Measurements from ENCODE around the gene FNDC4. TPM values are rescaled to one million over a fixed set of nuclear protein-coding genes. Genes with fewer than 3 reads are reported as not detected.

FNDC4 gene
- total RNA-seq, 2 experiments from 2014 or later, result not detected

DNA sequence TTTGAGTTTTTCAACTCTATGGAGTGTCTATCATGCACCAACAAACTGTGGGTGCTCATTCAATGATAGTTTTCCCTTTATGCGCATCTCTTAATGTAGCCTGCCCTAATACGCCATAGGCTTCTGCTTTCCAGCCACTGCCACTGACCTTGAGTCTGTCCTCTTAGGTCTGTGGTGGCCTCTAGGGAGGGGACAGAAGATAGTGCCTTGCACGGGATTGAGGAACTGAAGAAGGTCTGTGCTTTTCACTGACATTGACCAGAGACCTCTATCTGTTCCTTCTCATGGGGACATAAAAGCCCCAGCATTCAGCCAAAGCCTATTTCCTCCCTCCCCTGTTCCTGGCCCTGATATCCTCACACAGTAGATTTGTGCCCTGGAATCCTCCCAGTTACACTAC is 4.0 kb upstream of the FNDC4 start:
- peaks cover 49% of the 10 kb centered on the region for H3K27me3 Mint-ChIP-seq
- H3K4me1 Mint-ChIP-seq (ENCODE audit: low read depth), result peaks cover 9% of the 10 kb centered on the region
- H3K36me3 Mint-ChIP-seq (ENCODE audit: low read depth), result no peaks in the 10 kb centered on the region
- H3K9me3 Mint-ChIP-seq, result no peaks in the 10 kb centered on the region
- Histone ChIP-seq H3K27ac (ENCODE audit: low read depth in 1 of 2, low read length in 2 of 2) (no peak overlapping the region), H3K9me3 (ENCODE audit: control insufficient read depth in 1 of 2, insufficient read depth in 1 of 2, low read length in 2 of 2) (no peaks in the 10 kb centered on the region), H3K27me3 (ENCODE audit: control insufficient read depth in 1 of 2, insufficient read depth in 2 of 2, low read length in 2 of 2) (peaks cover 33 to 47% of the 10 kb centered on the region in 2 experiments), H3K4me1 (ENCODE audit: insufficient read depth, low read length) (peaks cover 12% of the 10 kb centered on the region), H3K36me3 (ENCODE audit: insufficient read depth, low read length) (no peaks in the 10 kb centered on the region), H3K4me3 (ENCODE audit: low read length) (no peak overlapping the region)
- CTCF ChIA-PET, result no interaction called here
- ATAC-seq (ENCODE audit: poor library complexity), result no peak
- no peak overlapping the region for H3K27ac Mint-ChIP-seq
- DNase-seq, result no peak
- POLR2A ChIA-PET, result no interaction called here
- no peak overlapping the region for H3K4me3 Mint-ChIP-seq
- intact Hi-C loops (cut with DNase I, micrococcal nuclease), result no loop called here
- TF ChIP-seq, protein P1, sequence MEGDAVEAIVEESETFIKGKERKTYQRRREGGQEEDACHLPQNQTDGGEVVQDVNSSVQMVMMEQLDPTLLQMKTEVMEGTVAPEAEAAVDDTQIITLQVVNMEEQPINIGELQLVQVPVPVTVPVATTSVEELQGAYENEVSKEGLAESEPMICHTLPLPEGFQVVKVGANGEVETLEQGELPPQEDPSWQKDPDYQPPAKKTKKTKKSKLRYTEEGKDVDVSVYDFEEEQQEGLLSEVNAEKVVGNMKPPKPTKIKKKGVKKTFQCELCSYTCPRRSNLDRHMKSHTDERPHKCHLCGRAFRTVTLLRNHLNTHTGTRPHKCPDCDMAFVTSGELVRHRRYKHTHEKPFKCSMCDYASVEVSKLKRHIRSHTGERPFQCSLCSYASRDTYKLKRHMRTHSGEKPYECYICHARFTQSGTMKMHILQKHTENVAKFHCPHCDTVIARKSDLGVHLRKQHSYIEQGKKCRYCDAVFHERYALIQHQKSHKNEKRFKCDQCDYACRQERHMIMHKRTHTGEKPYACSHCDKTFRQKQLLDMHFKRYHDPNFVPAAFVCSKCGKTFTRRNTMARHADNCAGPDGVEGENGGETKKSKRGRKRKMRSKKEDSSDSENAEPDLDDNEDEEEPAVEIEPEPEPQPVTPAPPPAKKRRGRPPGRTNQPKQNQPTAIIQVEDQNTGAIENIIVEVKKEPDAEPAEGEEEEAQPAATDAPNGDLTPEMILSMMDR (IDR thresholded peaks at IDR 0.05), result no peak

DNA sequence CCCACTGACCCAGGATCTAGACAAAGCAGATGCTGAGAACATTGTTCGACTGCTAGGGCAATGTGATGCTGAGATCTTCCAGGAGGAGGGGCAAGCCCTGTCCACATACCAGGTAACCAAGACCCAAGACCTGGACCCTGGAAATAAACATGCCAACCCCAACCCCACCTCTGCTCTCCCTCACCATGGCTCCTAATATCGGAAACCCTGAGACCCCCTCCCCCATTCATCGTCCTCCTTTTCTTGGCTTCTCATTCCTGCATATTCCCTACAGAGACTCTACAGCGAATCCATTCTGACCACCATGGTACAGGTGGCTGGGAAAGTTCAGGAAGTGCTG is 2.3 kb upstream of the FNDC4 start:
- no peaks in the 10 kb centered on the region for H3K9me3 Mint-ChIP-seq
- H3K27me3 ChIP-seq (ENCODE audit: control insufficient read depth in 1 of 2, insufficient read depth in 2 of 2, low read length in 2 of 2), result peaks cover 38 to 53% of the 10 kb centered on the region in 2 experiments
- H3K27ac ChIP-seq (ENCODE audit: low read depth in 1 of 2, low read length in 2 of 2), result no peak overlapping the region
- no peak overlapping the region for H3K4me3 ChIP-seq (ENCODE audit: low read length)
- H3K4me3 Mint-ChIP-seq, result no peak overlapping the region
- DNase-seq (no peak), ATAC-seq (ENCODE audit: poor library complexity) (no peak)
- no peak overlapping the region for H3K27ac Mint-ChIP-seq
- H3K4me1 Mint-ChIP-seq (ENCODE audit: low read depth), result peaks cover 13% of the 10 kb centered on the region
- TF ChIP-seq, protein P1 (IDR thresholded peaks at IDR 0.05), result no peak
- intact Hi-C loops (cut with DNase I, micrococcal nuclease), result no loop called here
- peaks cover 12% of the 10 kb centered on the region for H3K4me1 ChIP-seq (ENCODE audit: insufficient read depth, low read length)
- H3K27me3 Mint-ChIP-seq, result peaks cover 56% of the 10 kb centered on the region
- H3K36me3 ChIP-seq (ENCODE audit: insufficient read depth, low read length), result no peaks in the 10 kb centered on the region
- H3K9me3 ChIP-seq (ENCODE audit: control insufficient read depth in 1 of 2, insufficient read depth in 1 of 2, low read length in 2 of 2), result no peaks in the 10 kb centered on the region
- ChIA-PET POLR2A (no interaction called here), CTCF (no interaction called here)
- H3K36me3 Mint-ChIP-seq (ENCODE audit: low read depth), result no peaks in the 10 kb centered on the region

DNA sequence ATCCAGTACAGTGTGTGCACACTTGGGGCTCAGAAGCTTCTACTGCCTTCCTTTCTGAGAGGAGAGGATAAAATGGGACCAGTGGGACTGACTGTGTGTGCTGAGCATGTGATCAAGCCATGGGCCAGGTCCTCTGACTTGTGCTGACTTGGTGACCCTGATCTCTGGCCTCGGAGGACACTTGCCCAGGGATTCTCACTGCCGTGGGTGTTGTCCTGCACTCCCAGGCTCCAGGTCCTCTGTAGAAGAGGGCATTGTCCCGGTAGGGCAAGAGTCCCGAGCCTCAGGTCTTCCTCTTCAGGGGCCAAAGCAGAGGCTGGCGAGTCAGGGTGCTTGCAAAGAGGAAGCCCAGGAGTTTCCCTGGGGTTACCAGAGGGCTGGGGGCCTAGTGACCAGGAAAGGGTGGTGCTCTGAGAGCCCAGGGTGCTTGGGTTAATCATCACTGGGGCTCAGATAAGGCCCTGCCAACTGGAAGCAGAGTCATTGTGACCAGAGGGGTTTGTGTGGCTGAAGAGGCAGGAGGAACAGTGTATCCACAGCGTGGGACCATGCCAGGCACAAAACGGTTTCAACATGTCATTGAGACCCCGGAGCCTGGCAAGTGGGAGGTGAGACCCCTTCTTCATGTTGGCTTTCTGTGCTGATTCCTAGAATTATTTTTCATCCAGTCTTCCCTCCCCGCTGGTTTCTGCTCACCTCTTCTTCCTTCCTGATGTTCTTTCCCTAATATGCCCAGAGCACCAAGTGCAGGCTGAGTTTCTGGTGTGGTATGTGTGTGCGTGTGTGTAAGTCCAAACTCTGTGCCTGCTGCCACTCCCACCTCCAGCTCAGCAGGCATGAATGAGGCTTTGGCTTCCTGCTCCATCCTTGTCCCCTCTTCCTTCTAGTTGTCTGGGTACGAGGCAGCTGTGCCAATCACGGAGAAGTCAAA is 1.6 kb upstream of the FNDC4 start, which contains the start of gene GCKR:
TSS of gene GCKR (plus strand) at position 483 of the 931 bp plus-strand sequence. CDS start at position 549, 66 bp downstream.
- peaks cover 38 to 53% of the 10 kb centered on the region in 2 experiments for H3K27me3 ChIP-seq (ENCODE audit: control insufficient read depth in 1 of 2, insufficient read depth in 2 of 2, low read length in 2 of 2)
- ATAC-seq (ENCODE audit: poor library complexity), result no peak
- H3K9me3 Mint-ChIP-seq, result no peaks in the 10 kb centered on the region
- no peaks in the 10 kb centered on the region for H3K36me3 ChIP-seq (ENCODE audit: insufficient read depth, low read length)
- TF ChIP-seq, protein P1 (IDR thresholded peaks at IDR 0.05), result no peak
- no peak within 1 kb of the TSS for H3K4me3 ChIP-seq (ENCODE audit: low read length)
- POLR2A ChIA-PET, result no interaction called here
- H3K27ac ChIP-seq (ENCODE audit: low read depth in 1 of 2, low read length in 2 of 2), result no peak within 1 kb of the TSS
- no peaks in the 10 kb centered on the region for H3K9me3 ChIP-seq (ENCODE audit: control insufficient read depth in 1 of 2, insufficient read depth in 1 of 2, low read length in 2 of 2)
- H3K27ac Mint-ChIP-seq, result no peak within 1 kb of the TSS
- intact Hi-C loops (cut with DNase I, micrococcal nuclease), result no loop called here
- no peaks in the 10 kb centered on the region for H3K36me3 Mint-ChIP-seq (ENCODE audit: low read depth)
- peaks cover 12% of the 10 kb centered on the region for H3K4me1 ChIP-seq (ENCODE audit: insufficient read depth, low read length)
- H3K4me1 Mint-ChIP-seq (ENCODE audit: low read depth), result peaks cover 13% of the 10 kb centered on the region
- peaks cover 56% of the 10 kb centered on the region for H3K27me3 Mint-ChIP-seq
- peak in 2 of 14 experiments; percentile 50 to 63 for DNase-seq
- CTCF ChIA-PET, result no interaction called here
- H3K4me3 Mint-ChIP-seq, result peak within 1 kb of the TSS; percentile 56

Data from CD4-positive, alpha-beta T cell (primary cell).